HUES48 (cell line): ENCODE results near the gene SORT1.

Source experiments
- H3K27ac ChIP-seq: one replicate; pipeline ENCODE4 v1.7.0; 2013; ENCODE audit warnings: low read depth, low read length, inconsistent platforms
- H3K27me3 ChIP-seq: 2 replicates; pipeline ENCODE4 v1.6.1; 2013; ENCODE audit warnings: mild to moderate bottlenecking, low read length; ENCODE audit not compliant: control insufficient read depth, insufficient read depth
- H3K36me3 ChIP-seq: 2 replicates; pipeline ENCODE4 v1.6.1; 2013; ENCODE audit warnings: low read length; ENCODE audit not compliant: control insufficient read depth, insufficient read depth
- H3K4me1 ChIP-seq: 2 replicates; pipeline ENCODE4 v1.6.1; 2013; ENCODE audit warnings: mild to moderate bottlenecking, low read length; ENCODE audit not compliant: control insufficient read depth, insufficient read depth
- H3K4me3 ChIP-seq: 2 replicates; pipeline ENCODE4 v1.5.1; 2013; ENCODE audit warnings: mild to moderate bottlenecking, low read depth, low read length
- H3K9ac ChIP-seq: 2 replicates; pipeline ENCODE4 v1.6.1; 2013; ENCODE audit warnings: mild to moderate bottlenecking, low read depth, low read length, moderate library complexity
- H3K9me3 ChIP-seq: 2 replicates; pipeline ENCODE4 v1.6.1; 2013; ENCODE audit warnings: low read length; ENCODE audit not compliant: control insufficient read depth, insufficient read depth

SORT1 gene

GRCh38 chr1:109361649-109362048 lies 36.1 kb downstream of the SORT1 start:
- H3K9me3 ChIP-seq = no peaks in the 10 kb centered on the region
- H3K27me3 ChIP-seq = no peaks in the 10 kb centered on the region
- H3K36me3 ChIP-seq = peaks cover 11% of the 10 kb centered on the region
- H3K4me3 ChIP-seq = no peak overlapping the region
- peaks cover 18% of the 10 kb centered on the region for H3K4me1 ChIP-seq
- H3K27ac ChIP-seq = no peak overlapping the region
- H3K9ac ChIP-seq = no peak overlapping the region

GRCh38 chr1:109361069-109361468 lies 36.6 kb downstream of the SORT1 start:
- Histone ChIP-seq H3K4me1 (peaks cover 18% of the 10 kb centered on the region), H3K27me3 (no peaks in the 10 kb centered on the region), H3K9ac (no peak overlapping the region), H3K9me3 (no peaks in the 10 kb centered on the region), H3K36me3 (peaks cover 6% of the 10 kb centered on the region), H3K27ac (peak overlapping the region; percentile 14), H3K4me3 (no peak overlapping the region)

GRCh38 chr1:109357616-109358015 lies 40.1 kb downstream of the SORT1 start:
- no peaks in the 10 kb centered on the region for H3K9me3 ChIP-seq
- no peak overlapping the region for H3K27ac ChIP-seq
- peaks cover 24% of the 10 kb centered on the region for H3K36me3 ChIP-seq
- H3K4me3 ChIP-seq = no peak overlapping the region
- H3K27me3 ChIP-seq = no peaks in the 10 kb centered on the region
- peaks cover 22% of the 10 kb centered on the region for H3K4me1 ChIP-seq
- H3K9ac ChIP-seq = no peak overlapping the region

GRCh38 chr1:109356915-109357314 lies 40.8 kb downstream of the SORT1 start:
- Histone ChIP-seq H3K9ac (no peak overlapping the region), H3K4me1 (peaks cover 20% of the 10 kb centered on the region), H3K9me3 (no peaks in the 10 kb centered on the region), H3K27ac (no peak overlapping the region), H3K36me3 (peaks cover 31% of the 10 kb centered on the region), H3K27me3 (no peaks in the 10 kb centered on the region), H3K4me3 (no peak overlapping the region)

- Histone ChIP-seq H3K27ac (no peak overlapping the region), H3K9me3 (no peaks in the 10 kb centered on the region), H3K9ac (no peak overlapping the region), H3K27me3 (no peaks in the 10 kb centered on the region), H3K4me1 (peaks cover 15% of the 10 kb centered on the region), H3K4me3 (no peak overlapping the region), H3K36me3 (peaks cover 35% of the 10 kb centered on the region)
Measured at GRCh38 chr1:109356505-109356904, 41.2 kb downstream of the SORT1 start.

GRCh38 chr1:109354929-109355328 lies 42.8 kb downstream of the SORT1 start:
- Histone ChIP-seq H3K4me3 (no peak overlapping the region; the same call in 1 of the 2 replicates), H3K36me3 (peaks cover 50% of the 10 kb centered on the region), H3K27ac (no peak overlapping the region), H3K9ac (no peak overlapping the region), H3K4me1 (peaks cover 4% of the 10 kb centered on the region; the same call in 1 of the 2 replicates), H3K27me3 (no peaks in the 10 kb centered on the region), H3K9me3 (no peaks in the 10 kb centered on the region)

GRCh38 chr1:109351457-109351856 lies 46.3 kb downstream of the SORT1 start:
- Histone ChIP-seq H3K27ac (no peak overlapping the region), H3K4me3 (no peak overlapping the region), H3K4me1 (peaks cover 4% of the 10 kb centered on the region; the same call in 1 of the 2 replicates), H3K9ac (no peak overlapping the region), H3K27me3 (no peaks in the 10 kb centered on the region), H3K9me3 (no peaks in the 10 kb centered on the region), H3K36me3 (peaks cover 82% of the 10 kb centered on the region)

GRCh38 chr1:109350655-109351054 lies 47.1 kb downstream of the SORT1 start:
- H3K27ac ChIP-seq = no peak overlapping the region
- H3K4me1 ChIP-seq = peaks cover 4% of the 10 kb centered on the region; the same call in 1 of the 2 replicates
- H3K36me3 ChIP-seq = peaks cover 83% of the 10 kb centered on the region
- no peaks in the 10 kb centered on the region for H3K27me3 ChIP-seq
- no peak overlapping the region for H3K4me3 ChIP-seq
- no peak overlapping the region for H3K9ac ChIP-seq
- no peaks in the 10 kb centered on the region for H3K9me3 ChIP-seq

- H3K9me3 ChIP-seq = no peaks in the 10 kb centered on the region
- no peak overlapping the region for H3K27ac ChIP-seq
- no peaks in the 10 kb centered on the region for H3K27me3 ChIP-seq
- peaks cover 86% of the 10 kb centered on the region for H3K36me3 ChIP-seq
- H3K4me1 ChIP-seq = peaks cover 2% of the 10 kb centered on the region; the same call in 1 of the 2 replicates
- H3K9ac ChIP-seq = no peak overlapping the region
- no peak overlapping the region for H3K4me3 ChIP-seq
Measured at GRCh38 chr1:109350182-109350581, 47.5 kb downstream of the SORT1 start.

- Histone ChIP-seq H3K4me3 (no peak overlapping the region), H3K27ac (no peak overlapping the region), H3K9me3 (no peaks in the 10 kb centered on the region), H3K4me1 (no peaks in the 10 kb centered on the region), H3K9ac (no peak overlapping the region), H3K27me3 (no peaks in the 10 kb centered on the region), H3K36me3 (peaks cover 82% of the 10 kb centered on the region)
Measured at GRCh38 chr1:109347511-109347910, 50.2 kb downstream of the SORT1 start.

- Histone ChIP-seq H3K27ac (no peak overlapping the region), H3K9ac (no peak overlapping the region), H3K36me3 (peaks cover 77% of the 10 kb centered on the region), H3K4me3 (no peak overlapping the region), H3K27me3 (no peaks in the 10 kb centered on the region), H3K4me1 (no peaks in the 10 kb centered on the region), H3K9me3 (no peaks in the 10 kb centered on the region)
Measured at GRCh38 chr1:109341944-109342930, 55.5 kb downstream of the SORT1 start.
